Adrenal gland (tissue), 12 donors: ENCODE data around the gene STXBP4. TPM values are rescaled to one million over a fixed set of nuclear protein-coding genes. Genes with fewer than 3 reads are reported as not detected.

Experiments
- DNase-seq, 7 donors: peaks; one replicate each; pipeline ENCODE4 v3.0.0-alpha.2; 2019 to 2020
- H3K27ac ChIP-seq, 5 donors: fragments of 200-600 bp; sonication (generic) in 4 of 5; 1 replicate in 3 of 5; 2 replicates in 2 of 5; pipeline versions ENCODE4 v1.5.1 to v1.8.0; 2016 to 2020; ENCODE audit warnings: mild to moderate bottlenecking in 1 of 5
- H3K27me3 ChIP-seq: fragments of 200-600 bp; 2 replicates; pipeline ENCODE4 v1.8.0; 2021
- H3K36me3 ChIP-seq, 2 donors: fragments of 200-600 bp; replicated peaks in 1 of 2; 1 replicate in 1 of 2; 2 replicates in 1 of 2; pipeline versions ENCODE4 v1.5.1 to v1.8.0; 2018 to 2022
- H3K4me1 ChIP-seq, 2 donors: fragments of 200-600 bp; replicated peaks in 1 of 2; 1 replicate in 1 of 2; 2 replicates in 1 of 2; pipeline versions ENCODE4 v1.5.1 to v1.8.0; 2018 to 2021
- H3K4me3 ChIP-seq, 4 donors: fragments of 200-600 bp; sonication (generic) in 3 of 4; one replicate each; pipeline ENCODE4 v1.5.1; 2016 to 2018
- H3K9me3 ChIP-seq, 3 donors: fragments of 200-600 bp; sonication (generic) in 1 of 3; replicated peaks in 1 of 3; 1 replicate in 2 of 3; 2 replicates in 1 of 3; pipeline versions ENCODE4 v1.5.1 to v1.8.0; 2016 to 2021
- CTCF ChIP-seq, 6 experiments: fragments of 450-650 bp in 4 of 6; fragments of 200-600 bp in 2 of 6; sonication (generic) in 1 of 6; IDR thresholded peaks; 1 replicate in 5 of 6; 2 replicates in 1 of 6; pipeline versions ENCODE4 v1.5.1 to v1.8.0; 2016 to 2021; ENCODE audit warnings: antibody characterized with exemption in 6 of 6, mild to moderate bottlenecking in 2 of 6, moderate library complexity in 1 of 6
- POLR2A ChIP-seq, 2 donors: fragments of 450-650 bp; IDR thresholded peaks; one replicate each; pipeline ENCODE4 v1.6.1; 2017; ENCODE audit warnings: antibody characterized with exemption in 2 of 2, mild to moderate bottlenecking in 2 of 2, moderate library complexity in 1 of 2
- whole genome bisulfite sequencing, 4 donors: extraction: QIAGEN DNeasy Blood & Tissue Kit in 2 of 4; methylation state at CpG; one replicate each; pipeline versions ENCODE4 v1.1.5 to v1.1.7; 2013 to 2017; 5-methylcytosine and 5-hydroxymethylcytosine counted together
- intact Hi-C, 2 donors: fragments of 100-400 bp; cut with DNase I; formaldehyde crosslinking; loops; one replicate each; pipeline versions ENCODE4 v1.14.1 to v1.15.0; 2022 to 2023
- polyA plus RNA-seq, 3 donors: library from polyadenylated mRNA; stranded (reverse); fragments of 200-250 nt in 2 of 3; fragments of 350-450 nt in 1 of 3; fragmentation: Illumina TruSeq in 1 of 3; extraction: RNeasy Lipid Tissue Mini Kit (QIAGEN cat#74804) in 1 of 3; gene quantifications; one replicate each; pipeline ENCODE4 v1.2.3, GENCODE V29; 2013 to 2014
- total RNA-seq, 9 donors: library from RNA; depleted of rRNA in 4 of 9; stranded (reverse); fragments of >200 nt in 4 of 9; fragments of 120-200 nt in 1 of 9; fragmentation: NEBNext Ultra II Directional in 1 of 9; extraction: Animal tissue kit (Norgen Biotek cat#: 25700) in 1 of 9; gene quantifications; one replicate each; pipeline versions ENCODE4 v1.1.0 to v1.2.4, GENCODE V29; 2013 to 2023
- donor health status: healthy with polysubstance abuse.
- donor health status: Bipolar disorder and iron deficiency.
- donor health status: DM: yes; HTN: yes; CAD: no.
- donor health status: DM: no; HTN: no; CAD: no.
- donor health status: DM: no; HTN: no; CAD: no.
- donor health status: DM: yes; HTN: yes; CAD: no.

Gene STXBP4
- total and polyA plus RNA-seq, 12 donors = 0.81 to 50.7 (median 11.6) TPM

GRCh38 chr17:55122114-55122513, 153.5 kb downstream of the STXBP4 start:
- no peak overlapping the region for H3K27ac ChIP-seq
- H3K27me3 ChIP-seq = no peaks in the 10 kb centered on the region
- no peaks in the 10 kb centered on the region for H3K9me3 ChIP-seq
- DNase-seq = no peak
- 88 to 93% (median 90%) methylated on average over 2 of the region's 2 CpGs for WGBS, 4 donors
- H3K36me3 ChIP-seq = no peaks in the 10 kb centered on the region
- H3K4me3 ChIP-seq = no peak overlapping the region
- TF ChIP-seq POLR2A (IDR thresholded peaks at IDR 0.05) = no peak
- no peak for TF ChIP-seq CTCF (IDR thresholded peaks at IDR 0.05)
- intact Hi-C loops = no loop called here
- H3K4me1 ChIP-seq = no peaks in the 10 kb centered on the region

DNA sequence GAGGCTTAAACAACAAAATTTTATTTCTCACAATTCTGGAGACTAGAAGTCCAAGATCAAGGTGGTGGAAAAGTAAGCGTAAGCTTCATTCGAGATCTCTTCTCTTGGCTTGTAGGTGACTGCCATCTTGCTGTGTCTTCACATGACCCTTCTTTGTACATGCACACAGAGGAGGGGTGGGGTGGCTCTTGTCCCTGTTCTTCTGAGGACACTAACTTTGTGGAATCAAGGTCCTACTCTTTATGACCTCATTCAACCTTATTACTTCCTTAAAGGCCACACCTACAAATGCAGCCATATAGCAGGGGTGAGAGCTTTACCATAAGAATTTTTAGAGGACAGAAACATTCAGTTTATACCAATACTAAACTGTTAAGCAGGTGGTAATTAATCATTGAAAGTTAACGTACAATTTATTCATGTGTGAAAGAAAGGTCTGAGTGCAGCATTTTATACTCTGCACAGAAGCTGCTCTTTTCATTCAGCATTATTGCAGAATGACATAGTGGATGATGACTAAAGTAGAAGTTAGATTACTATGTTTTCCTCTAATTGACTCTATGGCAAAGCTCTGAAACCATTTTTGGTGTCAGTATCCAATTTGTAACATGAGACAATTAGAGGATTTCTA, 156.3 kb downstream of the STXBP4 start:
- no peak for DNase-seq
- TF ChIP-seq POLR2A (IDR thresholded peaks at IDR 0.05) (no peak), CTCF (IDR thresholded peaks at IDR 0.05) (no peak)
- 88 to 93% (median 91%) methylated on average over 3 of the region's 3 CpGs for WGBS, 4 donors
- Histone ChIP-seq H3K9me3 (no peaks in the 10 kb centered on the region), H3K36me3 (no peaks in the 10 kb centered on the region), H3K27ac (no peak overlapping the region), H3K4me1 (no peaks in the 10 kb centered on the region), H3K4me3 (no peak overlapping the region), H3K27me3 (no peaks in the 10 kb centered on the region)
- intact Hi-C loops = no loop called here

- no peaks in the 10 kb centered on the region for H3K9me3 ChIP-seq
- 42 to 72% (median 48%) methylated on average over 2 of the region's 2 CpGs for WGBS, 4 donors
- no peaks in the 10 kb centered on the region for H3K36me3 ChIP-seq
- no peak for DNase-seq
- H3K27me3 ChIP-seq = no peaks in the 10 kb centered on the region
- intact Hi-C loops = no loop called here
- H3K4me3 ChIP-seq = no peak overlapping the region
- TF ChIP-seq CTCF (IDR thresholded peaks at IDR 0.05) (no peak), POLR2A (IDR thresholded peaks at IDR 0.05) (no peak)
- H3K4me1 ChIP-seq = peaks cover 0 to 6% of the 10 kb centered on the region in 2 donors
- no peak overlapping the region for H3K27ac ChIP-seq
Observed at GRCh38 chr17:55133583-55133982, 165.0 kb downstream of the STXBP4 start.

DNA sequence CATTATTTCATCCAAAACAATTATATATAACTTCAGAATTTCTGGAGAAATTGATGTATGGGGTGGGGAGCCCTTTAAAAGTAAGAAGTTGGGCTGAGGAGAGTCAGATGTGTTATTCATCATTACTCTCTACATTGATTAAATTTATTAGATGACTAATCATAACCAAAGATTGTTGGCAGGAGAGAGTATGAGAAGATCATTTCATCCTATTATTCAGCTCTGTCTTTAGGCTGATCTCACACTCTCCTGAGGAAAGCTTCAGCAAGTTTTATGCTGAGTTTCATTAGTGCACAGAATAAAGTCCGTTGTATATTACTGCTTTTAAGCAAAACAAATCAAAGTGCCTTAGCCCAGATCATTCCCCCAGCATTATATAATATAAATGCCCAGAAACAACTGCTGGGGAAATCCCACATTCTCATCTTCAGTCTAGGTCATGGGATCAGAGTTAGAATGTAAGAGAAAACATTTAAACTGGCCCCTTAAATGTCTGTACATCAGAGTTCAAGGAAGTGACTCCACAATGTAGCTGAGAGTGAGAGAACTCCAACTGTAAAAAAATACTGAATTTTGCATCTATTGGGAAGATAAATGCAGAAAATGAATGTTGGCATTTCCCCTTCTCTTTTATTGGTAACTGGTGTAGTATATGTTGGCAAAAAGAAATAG, 166.1 kb downstream of the STXBP4 start:
- WGBS, 4 donors = 56 to 63% (median 60%) methylated on average over 1 of the region's 1 CpG
- Histone ChIP-seq H3K4me1 (peaks cover 0 to 6% of the 10 kb centered on the region in 2 donors), H3K4me3 (no peak overlapping the region), H3K36me3 (no peaks in the 10 kb centered on the region), H3K27ac (no peak overlapping the region), H3K27me3 (no peaks in the 10 kb centered on the region), H3K9me3 (no peaks in the 10 kb centered on the region)
- intact Hi-C loops = no loop called here
- TF ChIP-seq CTCF (IDR thresholded peaks at IDR 0.05) (no peak), POLR2A (IDR thresholded peaks at IDR 0.05) (no peak)
- DNase-seq = no peak
